ENCODE measurements around the gene TMEM219. TPM values are rescaled to one million over a fixed set of nuclear protein-coding genes. Genes with fewer than 3 reads are reported as not detected.

TMEM219 gene
- 83.5 to 102 TPM (median 96.1 TPM) in 5 replicates for total RNA-seq (2022; extraction: Qiagen RNA extraction)

GRCh38 chr16:29961479-29962343, at the start of gene TMEM219:
Gene TMEM219, plus strand, starts transcription at chr16:29962079. Its CDS starts 1,065 bp downstream, at chr16:29963144.

GRCh38 chr16:29925781-29926710, 35.8 kb upstream of the TMEM219 start, which contains the start of gene KCTD13:
Gene KCTD13, minus strand, starts transcription at chr16:29926226. Its CDS starts 193 bp downstream, at chr16:29926033.

GRCh38 chr16:29973384-29974246, 11.7 kb downstream of the TMEM219 start, which contains the start of gene TAOK2:
Gene TAOK2, plus strand, starts transcription at chr16:29973868. Its CDS starts 3,905 bp downstream, at chr16:29977773.

DNA sequence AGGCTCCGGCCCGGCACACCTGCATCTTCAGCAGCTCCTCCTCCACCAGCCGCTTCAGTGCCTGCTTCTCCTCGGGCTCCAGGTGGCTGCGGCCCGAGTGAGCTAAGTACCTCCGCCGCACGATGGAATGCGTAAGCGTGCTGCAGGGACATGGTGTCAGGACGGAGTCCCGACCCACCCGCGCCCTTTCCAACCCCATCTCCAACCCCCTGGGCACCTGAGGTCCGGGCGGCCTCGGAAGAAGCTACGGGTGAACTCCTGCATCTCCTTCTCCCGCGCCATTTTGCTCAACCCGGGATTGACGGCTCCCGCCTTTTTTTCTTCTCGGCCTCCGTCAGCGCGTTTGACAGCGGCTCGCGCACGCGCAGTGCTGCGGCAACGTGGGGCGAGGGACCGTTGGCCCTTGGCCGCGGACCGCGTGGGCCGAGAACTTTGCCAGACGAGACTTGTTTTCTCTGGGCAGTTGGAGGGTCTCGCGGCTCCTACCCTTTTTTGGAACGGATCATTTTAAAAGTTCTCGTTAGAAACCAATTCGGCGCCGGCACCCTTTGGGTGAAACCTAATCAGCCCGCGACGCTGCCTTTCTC, 33.5 kb downstream of the TMEM219 start, which contains the start of gene HIRIP3:
Gene HIRIP3, minus strand, starts transcription at position 294 of the 587 bp plus-strand sequence. Its CDS starts 12 bp downstream, at position 282.

GRCh38 chr16:29995911-29996765, 34.3 kb downstream of the TMEM219 start, which contains the start of gene INO80E:
Gene INO80E, plus strand, starts transcription at chr16:29996241. Its CDS starts 70 bp downstream, at chr16:29996311.

GRCh38 chr16:30010844-30011713, 49.2 kb downstream of the TMEM219 start, which contains the start of gene DOC2A:
Gene DOC2A, minus strand, starts transcription at chr16:30011027. Its CDS starts 805 bp downstream, at chr16:30010222.

Other genes with a start within 250 kb of the TMEM219 start
- not detected in 5 replicates for gene C16orf54, start 216.1 kb upstream of the TMEM219 start, total RNA-seq (2022; extraction: Qiagen RNA extraction)
- gene ZG16, start 183.8 kb upstream of the TMEM219 start, total RNA-seq (2022; extraction: Qiagen RNA extraction) = not detected in 5 replicates
- 86.4 to 92.6 TPM (median 90.5 TPM) in 5 replicates for gene KIF22, start 171.3 kb upstream of the TMEM219 start, total RNA-seq (2022; extraction: Qiagen RNA extraction)
- 160 to 170 TPM (median 168 TPM) in 5 replicates for gene MAZ, start 155.6 kb upstream of the TMEM219 start, total RNA-seq (2022; extraction: Qiagen RNA extraction)
- 0.26 to 0.52 TPM (median 0.31 TPM) in 5 replicates for gene PRRT2, start 149.9 kb upstream of the TMEM219 start, total RNA-seq (2022; extraction: Qiagen RNA extraction)
- 38.6 to 43.2 TPM (median 40.7 TPM) in 5 replicates for gene PAGR1, start 145.9 kb upstream of the TMEM219 start, total RNA-seq (2022; extraction: Qiagen RNA extraction)
- 131 to 146 TPM (median 140 TPM) in 5 replicates for gene MVP, start 141.6 kb upstream of the TMEM219 start, total RNA-seq (2022; extraction: Qiagen RNA extraction)
- 67.9 to 92.6 TPM (median 87.4 TPM) in 5 replicates for gene CDIPT, start 98.9 kb upstream of the TMEM219 start, total RNA-seq (2022; extraction: Qiagen RNA extraction)
- 18.2 to 22.4 TPM (median 20.4 TPM) in 5 replicates for gene SEZ6L2, start 62.5 kb upstream of the TMEM219 start, total RNA-seq (2022; extraction: Qiagen RNA extraction)
- gene ASPHD1, start 61.6 kb upstream of the TMEM219 start, total RNA-seq (2022; extraction: Qiagen RNA extraction) = 15.8 to 26.9 TPM (median 23.3 TPM) in 5 replicates
- gene KCTD13, start 35.9 kb upstream of the TMEM219 start, total RNA-seq (2022; extraction: Qiagen RNA extraction) = 12.0 to 15.5 TPM (median 13.9 TPM) in 5 replicates
- gene TAOK2, start 11.8 kb downstream of the TMEM219 start, total RNA-seq (2022; extraction: Qiagen RNA extraction) = 28.0 to 31.9 TPM (median 30.9 TPM) in 5 replicates
- gene HIRIP3, start 33.5 kb downstream of the TMEM219 start, total RNA-seq (2022; extraction: Qiagen RNA extraction) = 14.5 to 17.7 TPM (median 15.5 TPM) in 5 replicates
- gene INO80E, start 34.2 kb downstream of the TMEM219 start, total RNA-seq (2022; extraction: Qiagen RNA extraction) = 94.8 to 122 TPM (median 102 TPM) in 5 replicates
- 1.5 to 2.5 TPM (median 2.0 TPM) in 5 replicates for gene DOC2A, start 48.9 kb downstream of the TMEM219 start, total RNA-seq (2022; extraction: Qiagen RNA extraction)
- gene C16orf92, start 61.1 kb downstream of the TMEM219 start, total RNA-seq (2022; extraction: Qiagen RNA extraction) = not detected in 5 replicates
- gene TLCD3B, start 69.2 kb downstream of the TMEM219 start, total RNA-seq (2022; extraction: Qiagen RNA extraction) = 0.18 to 0.43 TPM (median 0.32 TPM) in 5 replicates
- 1,622 to 1,806 TPM (median 1,747 TPM) in 5 replicates for gene ALDOA, start 103.7 kb downstream of the TMEM219 start, total RNA-seq (2022; extraction: Qiagen RNA extraction)
- 137 to 149 TPM (median 140 TPM) in 5 replicates for gene PPP4C, start 113.9 kb downstream of the TMEM219 start, total RNA-seq (2022; extraction: Qiagen RNA extraction)
- 0.23 to 0.33 TPM (median 0.28 TPM) in 5 replicates for gene TBX6, start 129.8 kb downstream of the TMEM219 start, total RNA-seq (2022; extraction: Qiagen RNA extraction)
- 4.2 to 10.2 TPM (median 7.7 TPM) in 5 replicates for gene YPEL3, start 134.1 kb downstream of the TMEM219 start, total RNA-seq (2022; extraction: Qiagen RNA extraction)
- gene GDPD3, start 151.5 kb downstream of the TMEM219 start, total RNA-seq (2022; extraction: Qiagen RNA extraction) = 1.2 to 1.5 TPM (median 1.3 TPM) in 5 replicates
- gene MAPK3, start 161.1 kb downstream of the TMEM219 start, total RNA-seq (2022; extraction: Qiagen RNA extraction) = 32.3 to 36.4 TPM (median 35.2 TPM) in 5 replicates
- gene CORO1A, start 221.5 kb downstream of the TMEM219 start, total RNA-seq (2022; extraction: Qiagen RNA extraction) = 1.9 to 2.9 TPM (median 2.8 TPM) in 5 replicates
- gene BOLA2B, start 231.6 kb downstream of the TMEM219 start, total RNA-seq (2022; extraction: Qiagen RNA extraction) = 98.3 to 218 TPM (median 209 TPM) in 5 replicates
- 7.8 to 14.7 TPM (median 13.7 TPM) in 5 replicates for gene SLX1A, start 231.8 kb downstream of the TMEM219 start, total RNA-seq (2022; extraction: Qiagen RNA extraction)
- gene SULT1A3, start 237.2 kb downstream of the TMEM219 start, total RNA-seq (2022; extraction: Qiagen RNA extraction) = 4.9 to 10.8 TPM (median 7.0 TPM) in 5 replicates

Data from A549 treated with Hydrocortisone at 1 μM for 4 hours (cell line).